ENCODE results near the gene EEPD1. TPM values are rescaled to one million over a fixed set of nuclear protein-coding genes. Genes with fewer than 3 reads are reported as not detected.
"Not testable (repeated sequence)": the region's sequence is repeated elsewhere in the genome, so short reads cannot be mapped to it uniquely, and the experiment has no call there.

Gene EEPD1
- total RNA-seq (1 to 10 TPM in 1 of 2 experiments, under 1 TPM in 1; 0.86 to 1.2 TPM), polyA plus RNA-seq (1 to 10 TPM; 3.6 to 6.3 (median 5.1) TPM), total RNA-seq (0.39 to 2.5 (median 1.2) reads per million in 6 experiments)

GRCh38 chr7:36152756-36153570 lies at the start of gene EEPD1:
Gene EEPD1 (plus strand): TSS chr7:36153254. CDS start chr7:36154325, 1,071 bp downstream.
- Mint-ChIP-seq H3K4me1 (peaks cover 9 to 33% (median 28%) of the 10 kb centered on the region in 4 donors), H3K4me3 (peak within 1 kb of the TSS; percentile 76 to 95 (median 86)), H3K36me3 (no peaks in the 10 kb centered on the region), H3K27me3 (no peaks in the 10 kb centered on the region), H3K9me3 (no peaks in the 10 kb centered on the region), H3K27ac (peak within 1 kb of the TSS in 9 of 10 donors; percentile 13 to 91 (median 77))
- DNase-seq (peak; percentile 98 to 100 (median 100)), ATAC-seq (peak; percentile 92 to 94)
- POLR2A ChIA-PET, result no interaction called here

GRCh38 chr7:36103837-36104561 lies 49.1 kb upstream of the EEPD1 start:
- Mint-ChIP-seq H3K4me1 (peaks cover 0 to 1% (median 0%) of the 10 kb centered on the region in 4 donors), H3K9me3 (peaks cover 0 to 16% (median 9%) of the 10 kb centered on the region in 9 donors), H3K27me3 (peaks cover 0 to 4% (median under 1%) of the 10 kb centered on the region in 5 donors), H3K36me3 (peaks cover 0 to 14% (median 8%) of the 10 kb centered on the region in 3 donors), H3K27ac (no peak overlapping the region), H3K4me3 (no peak overlapping the region)
- DNase-seq (no peak), ATAC-seq (no peak)
- POLR2A ChIA-PET, result no interaction called here

DNA sequence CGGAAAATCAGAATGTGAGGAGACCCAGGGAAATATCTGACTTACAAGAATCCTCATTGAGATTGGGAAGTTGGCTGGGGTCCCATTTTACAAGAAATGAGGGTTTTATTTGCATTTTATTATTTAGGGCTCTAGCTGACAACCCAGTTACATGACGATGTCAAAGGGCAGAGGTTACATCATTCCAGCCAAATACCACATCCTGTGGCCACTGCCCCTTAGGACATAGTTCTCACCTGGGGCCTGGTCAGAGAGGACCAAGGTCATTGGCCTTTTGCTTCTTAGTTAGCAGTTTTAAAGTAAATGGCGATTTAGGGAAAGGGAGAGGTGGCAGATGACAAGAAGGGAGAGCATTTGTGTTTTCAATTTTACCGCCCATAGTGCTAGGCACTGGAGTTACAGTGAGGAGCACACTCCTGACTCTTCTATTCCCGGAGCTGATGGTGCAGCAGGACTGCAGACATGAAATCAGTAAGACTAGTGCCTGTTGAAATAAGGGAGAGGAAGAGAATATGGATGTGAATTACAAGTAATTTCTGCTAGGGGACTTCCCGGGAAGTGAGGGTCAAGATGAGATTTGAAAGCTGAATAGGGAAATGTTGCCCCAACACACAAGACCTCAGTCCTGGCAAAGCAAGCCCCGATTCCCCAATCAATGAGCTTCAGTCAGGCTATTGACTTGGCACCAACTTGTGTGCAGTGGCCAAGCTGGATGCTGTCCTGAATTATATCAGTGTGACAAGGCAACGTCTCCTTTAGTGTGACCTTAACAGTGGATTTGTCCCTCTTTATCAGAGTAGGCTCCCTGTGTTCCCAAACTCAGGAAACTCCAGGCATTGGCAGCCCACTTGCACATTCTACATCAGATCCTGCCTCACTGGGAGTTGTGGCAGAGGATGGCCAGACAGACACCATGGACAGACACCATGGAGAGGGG lies 45.8 kb upstream of the EEPD1 start:
- H3K9me3 Mint-ChIP-seq, H3K27ac Mint-ChIP-seq, H3K36me3 Mint-ChIP-seq, DNase-seq, POLR2A ChIA-PET, H3K4me3 Mint-ChIP-seq, H3K27me3 Mint-ChIP-seq, ATAC-seq, H3K4me1 Mint-ChIP-seq: not testable (repeated sequence)

- Mint-ChIP-seq H3K4me1 (peaks cover 0 to 1% (median 0%) of the 10 kb centered on the region in 4 donors), H3K4me3 (no peak overlapping the region), H3K9me3 (peaks cover 0 to 2% (median 0%) of the 10 kb centered on the region in 9 donors), H3K27ac (peak overlapping the region in 1 of 10 donors; percentile 42), H3K36me3 (no peaks in the 10 kb centered on the region), H3K27me3 (peaks cover 0 to 8% (median 2%) of the 10 kb centered on the region in 5 donors)
- POLR2A ChIA-PET, result no interaction called here
- no peak for DNase-seq
- ATAC-seq, result no peak
These were observed 45.0 kb upstream of the EEPD1 start for GRCh38 chr7:36107926-36108631.

DNA sequence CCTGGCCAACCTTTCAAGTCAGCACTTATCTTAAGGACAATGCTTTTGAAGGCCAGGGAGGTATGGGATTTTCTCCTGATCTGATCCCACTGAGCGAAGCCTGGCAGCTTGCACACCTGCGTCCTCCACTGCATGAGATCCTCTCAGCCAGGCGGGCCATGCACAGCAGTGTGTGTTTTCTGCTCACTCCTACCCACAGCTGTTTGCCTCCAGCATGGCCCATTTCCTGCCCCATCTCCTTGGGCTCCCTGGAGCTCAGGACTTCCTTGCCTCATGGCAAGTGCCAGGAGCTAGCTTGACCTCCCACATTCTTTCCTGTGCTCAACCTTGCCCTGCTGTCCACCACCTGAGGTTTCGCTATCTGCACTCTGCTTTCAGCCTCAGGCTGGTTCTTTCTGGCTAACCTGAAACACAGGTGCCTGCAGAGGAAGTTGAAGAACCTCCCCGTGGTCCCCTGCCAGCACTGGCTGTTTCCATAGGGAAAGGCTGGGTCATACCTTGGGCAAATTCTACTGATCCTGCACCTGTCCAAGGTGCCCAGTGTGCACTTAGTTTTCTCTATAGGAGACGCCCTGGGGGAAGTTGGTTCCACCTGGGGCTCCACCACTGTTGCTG lies 43.9 kb upstream of the EEPD1 start:
- H3K36me3 Mint-ChIP-seq, result no peaks in the 10 kb centered on the region
- ATAC-seq (no peak), DNase-seq (no peak)
- H3K27me3 Mint-ChIP-seq, result peaks cover 0 to 8% (median 3%) of the 10 kb centered on the region in 5 donors
- peaks cover 0 to 2% (median 0%) of the 10 kb centered on the region in 9 donors for H3K9me3 Mint-ChIP-seq
- no peak overlapping the region for H3K4me3 Mint-ChIP-seq
- peaks cover 0 to 1% (median 0%) of the 10 kb centered on the region in 4 donors for H3K4me1 Mint-ChIP-seq
- POLR2A ChIA-PET, result no interaction called here
- H3K27ac Mint-ChIP-seq, result peak overlapping the region in 1 of 10 donors; percentile 5

DNA sequence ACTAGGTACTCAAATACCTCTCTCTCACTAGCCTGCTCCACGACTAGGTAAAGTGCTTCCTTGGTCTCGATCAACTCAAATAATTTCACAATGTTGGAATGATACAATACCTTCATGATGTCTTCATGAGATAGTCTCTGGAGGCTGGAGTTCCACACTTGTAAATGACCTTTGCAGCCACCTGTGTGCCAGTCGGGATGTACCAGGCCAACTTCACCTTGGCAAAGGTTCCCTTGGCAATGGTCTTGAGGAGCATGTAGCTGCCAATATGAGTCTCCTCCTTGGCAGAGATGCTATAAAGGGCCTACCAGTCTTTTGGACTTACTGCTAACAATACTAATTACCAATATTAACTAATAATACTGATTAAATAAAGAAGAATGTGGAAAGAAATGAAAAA lies 42.5 kb upstream of the EEPD1 start:
- POLR2A ChIA-PET, result no interaction called here
- H3K9me3 Mint-ChIP-seq, result peaks cover 0 to 2% (median 0%) of the 10 kb centered on the region in 9 donors
- ATAC-seq (no peak), DNase-seq (no peak)
- peaks cover 0 to 8% (median 3%) of the 10 kb centered on the region in 5 donors for H3K27me3 Mint-ChIP-seq
- H3K4me3 Mint-ChIP-seq, result no peak overlapping the region
- H3K36me3 Mint-ChIP-seq, result no peaks in the 10 kb centered on the region
- no peak overlapping the region for H3K27ac Mint-ChIP-seq
- peaks cover 0 to 5% (median under 1%) of the 10 kb centered on the region in 4 donors for H3K4me1 Mint-ChIP-seq

- Mint-ChIP-seq H3K9me3 (peaks cover 0 to 2% (median 0%) of the 10 kb centered on the region in 9 donors), H3K27ac (no peak overlapping the region), H3K36me3 (no peaks in the 10 kb centered on the region), H3K27me3 (peaks cover 0 to 8% (median 3%) of the 10 kb centered on the region in 5 donors), H3K4me1 (peaks cover 6 to 18% (median 10%) of the 10 kb centered on the region in 4 donors), H3K4me3 (no peak overlapping the region)
- no peak for DNase-seq
- no peak for ATAC-seq
- POLR2A ChIA-PET, result no interaction called here
These were observed 40.1 kb upstream of the EEPD1 start for GRCh38 chr7:36112969-36113368.

- H3K27me3 Mint-ChIP-seq, result peaks cover 0 to 8% (median 4%) of the 10 kb centered on the region in 5 donors
- ATAC-seq, result no peak
- POLR2A ChIA-PET, result no interaction called here
- H3K4me1 Mint-ChIP-seq, result peaks cover 6 to 21% (median 10%) of the 10 kb centered on the region in 4 donors
- H3K36me3 Mint-ChIP-seq, result no peaks in the 10 kb centered on the region
- no peak overlapping the region for H3K27ac Mint-ChIP-seq
- H3K4me3 Mint-ChIP-seq, result no peak overlapping the region
- no peak for DNase-seq
- H3K9me3 Mint-ChIP-seq, result peaks cover 0 to 1% (median 0%) of the 10 kb centered on the region in 9 donors
These were observed 38.7 kb upstream of the EEPD1 start for GRCh38 chr7:36114355-36114754.

DNA sequence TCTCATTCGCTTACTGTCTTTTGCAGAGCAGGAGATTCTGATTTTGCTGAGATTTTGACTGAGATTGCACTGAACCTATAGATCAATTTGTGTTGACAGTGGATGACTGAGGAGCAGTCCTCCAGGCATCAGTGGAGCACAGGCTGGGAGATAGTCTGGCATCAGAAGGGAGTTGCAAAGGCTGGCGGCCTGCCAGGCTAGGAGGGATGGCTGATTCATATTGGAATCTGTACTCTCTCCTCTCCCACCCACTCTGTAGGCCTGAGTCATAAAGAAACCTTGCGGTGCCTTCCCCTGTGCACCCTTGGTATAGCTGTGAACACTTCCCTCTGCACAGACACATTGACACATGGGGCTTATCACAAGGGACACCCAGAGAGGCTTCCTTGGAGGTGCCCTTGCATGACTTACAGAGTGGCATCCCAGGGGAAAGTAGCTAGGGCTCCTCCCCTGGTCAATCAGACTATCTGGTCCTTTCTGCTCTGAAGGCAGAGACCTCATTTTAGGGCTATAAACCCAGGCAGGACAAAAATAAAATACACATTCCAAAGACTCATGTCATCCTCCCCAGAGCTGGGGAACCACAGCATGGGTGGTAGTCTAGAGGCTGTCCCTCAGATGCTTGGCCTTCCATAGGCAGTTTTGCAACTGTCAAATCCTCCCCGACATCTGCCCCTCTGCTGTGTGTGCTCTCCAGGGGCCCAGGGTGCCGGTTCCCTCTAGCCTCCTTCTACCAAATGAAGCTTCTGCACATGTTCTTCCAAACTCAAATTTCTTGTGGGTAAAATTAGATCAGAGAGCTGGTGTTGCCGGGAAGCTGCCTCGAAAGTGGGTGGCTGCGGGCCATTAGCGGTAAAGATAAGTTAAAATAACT lies 37.4 kb upstream of the EEPD1 start:
- ATAC-seq, result no peak
- Mint-ChIP-seq H3K4me1 (peaks cover 6 to 21% (median 10%) of the 10 kb centered on the region in 4 donors), H3K9me3 (peaks cover 0 to 3% (median 0%) of the 10 kb centered on the region in 9 donors), H3K27ac (peak overlapping the region in 1 of 10 donors; percentile 89), H3K36me3 (no peaks in the 10 kb centered on the region), H3K4me3 (no peak overlapping the region), H3K27me3 (peaks cover 0 to 8% (median 3%) of the 10 kb centered on the region in 5 donors)
- no peak for DNase-seq
- POLR2A ChIA-PET, result no interaction called here

DNA sequence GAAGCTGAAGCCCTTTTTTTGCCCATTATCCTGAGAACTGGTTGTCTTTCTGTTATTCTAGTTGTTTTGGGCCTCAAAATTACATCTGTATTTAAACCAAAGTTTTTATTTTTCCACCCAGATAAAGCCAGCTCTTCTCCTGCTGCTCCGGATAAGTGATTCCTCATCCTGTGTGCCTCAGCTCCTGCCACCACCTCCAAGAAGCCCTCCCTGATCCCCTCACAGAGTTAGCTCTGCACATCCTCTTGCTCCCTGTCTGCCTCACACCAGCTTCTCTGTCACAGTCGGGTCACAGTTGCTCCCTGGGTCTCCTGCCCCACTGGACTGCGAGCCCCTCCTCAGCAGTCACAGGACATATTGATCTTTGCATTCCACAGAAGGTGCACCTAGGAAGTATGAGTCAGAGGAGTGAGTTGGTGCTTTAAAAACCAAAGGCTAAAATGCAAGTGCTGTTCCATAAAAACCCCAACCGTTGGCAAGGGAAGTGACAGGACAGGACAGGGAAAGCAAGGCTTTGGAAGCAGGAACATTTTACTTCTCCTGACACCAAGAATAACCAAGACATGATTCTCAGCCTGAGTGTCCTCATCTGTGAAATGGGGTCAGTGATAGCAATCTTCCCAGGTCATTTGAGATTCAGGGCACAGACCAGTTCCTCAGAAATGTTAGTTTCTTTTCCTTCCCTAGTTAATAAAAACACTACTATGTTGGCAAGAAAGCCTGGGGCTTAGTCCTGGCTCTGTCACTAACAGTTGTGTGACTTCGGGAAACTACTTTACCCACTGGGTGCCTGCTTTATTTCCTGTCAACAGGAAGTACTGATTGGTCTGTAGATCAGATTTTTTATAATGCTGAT lies 36.5 kb upstream of the EEPD1 start:
- Mint-ChIP-seq H3K27ac (peak overlapping the region in 3 of 10 donors; percentile 57 to 89 (median 80)), H3K4me1 (peaks cover 6 to 21% (median 10%) of the 10 kb centered on the region in 4 donors), H3K9me3 (peaks cover 0 to 11% (median 6%) of the 10 kb centered on the region in 9 donors), H3K4me3 (peak overlapping the region in 2 of 10 donors; percentile 12 to 51), H3K36me3 (peaks cover 0 to 6% (median 2%) of the 10 kb centered on the region in 3 donors), H3K27me3 (peaks cover 0 to 8% (median 3%) of the 10 kb centered on the region in 5 donors)
- no peak for DNase-seq
- POLR2A ChIA-PET, result no interaction called here
- no peak for ATAC-seq

Measured in naive thymus-derived CD8-positive, alpha-beta T cell (primary cell).